Suprapubic skin (tissue), 4 donors: ENCODE data around the gene GARIN5A. TPM values are rescaled to one million over a fixed set of nuclear protein-coding genes. Genes with fewer than 3 reads are reported as not detected.

Source experiments
- DNase-seq, 2 donors: peaks; one replicate each; pipeline ENCODE4 v3.0.0-alpha.2; 2019; ENCODE audit warnings: low spot score in 2 of 2
- H3K27ac ChIP-seq: fragments of 200-600 bp; sonication (generic); one replicate; pipeline ENCODE4 v1.5.1; 2019
- H3K27me3 ChIP-seq: fragments of 200-600 bp; sonication (generic); one replicate; pipeline ENCODE4 v1.5.1; 2019
- H3K36me3 ChIP-seq: fragments of 200-600 bp; sonication (generic); one replicate; pipeline ENCODE4 v1.5.1; 2019
- H3K4me1 ChIP-seq: fragments of 200-600 bp; sonication (generic); one replicate; pipeline ENCODE4 v1.5.1; 2019
- H3K4me3 ChIP-seq: fragments of 200-600 bp; sonication (generic); one replicate; pipeline ENCODE4 v1.5.1; 2019; ENCODE audit warnings: mild to moderate bottlenecking
- H3K9me3 ChIP-seq: fragments of 200-600 bp; sonication (generic); one replicate; pipeline ENCODE4 v1.5.1; 2019
- EP300 ChIP-seq: sonication (generic); formaldehyde crosslinking; IDR thresholded peaks from one replicate; pipeline ENCODE4 v1.6.1; 2017; ENCODE audit warnings: antibody characterized with exemption
- POLR2AphosphoS5 ChIP-seq, 3 donors: sonication (generic); formaldehyde crosslinking; IDR thresholded peaks; one replicate each; pipeline ENCODE4 v1.6.1; 2017; ENCODE audit warnings: antibody characterized with exemption in 3 of 3
- WGBS: methylation state at CpG from one replicate; pipeline ENCODE4 v1.1.5; 2018; 5-methylcytosine and 5-hydroxymethylcytosine counted together
- total RNA-seq, 4 donors: library from RNA; depleted of rRNA; stranded (reverse); fragments of >200 nt; gene quantifications; one replicate each; pipeline ENCODE4 v1.1.0, GENCODE V29; 2016

Gene GARIN5A
- total RNA-seq, 4 donors from 2014 or later: 3.9 to 5.0 (median 4.2) TPM; not detected in 1

GRCh38 chr19:50417111-50418081, 59.3 kb downstream of the GARIN5A start:
- no peaks in the 10 kb centered on the region for H3K36me3 ChIP-seq
- H3K4me3 ChIP-seq: no peak overlapping the region
- peaks cover 11% of the 10 kb centered on the region for H3K4me1 ChIP-seq
- peaks cover 57% of the 10 kb centered on the region for H3K27me3 ChIP-seq
- no peaks in the 10 kb centered on the region for H3K9me3 ChIP-seq
- no peak for DNase-seq
- no peak overlapping the region for H3K27ac ChIP-seq
- TF ChIP-seq POLR2AphosphoS5 (IDR thresholded peaks at IDR 0.05): no peak
- TF ChIP-seq EP300: no peak
- 51% methylated on average over 12 of the region's 42 CpGs for WGBS

Other genes with a start within 250 kb of the GARIN5A start
- 1 to 10 TPM; 1.5 to 3.1 (median 1.7) TPM for gene KCNC3, start 147.5 kb downstream of the GARIN5A start, total RNA-seq
- gene NAPSA, start 111.2 kb downstream of the GARIN5A start, total RNA-seq: 1 to 10 TPM in 3 of 4 donors, not detected in 1; 1.7 to 3.7 (median 3.5) TPM
- 10 to 100 TPM; 80.6 to 94.7 (median 88.9) TPM for gene NR1H2, start 100.4 kb downstream of the GARIN5A start, total RNA-seq
- 10 to 100 TPM; 17.2 to 26.9 (median 21.5) TPM for gene POLD1, start 92.5 kb downstream of the GARIN5A start, total RNA-seq
- gene SPIB, start 57.9 kb downstream of the GARIN5A start, total RNA-seq: not detected
- under 1 TPM in 1 of 4 donors, not detected in 3; 0.29 TPM for gene MYBPC2, start 44.0 kb downstream of the GARIN5A start, total RNA-seq
- 10 to 100 TPM; 34.9 to 77.2 (median 71.1) TPM for gene EMC10, start 341 bp downstream of the GARIN5A start, total RNA-seq
- 10 to 100 TPM in 3 of 4 donors, 1 to 10 TPM in 1; 9.3 to 31.7 (median 28.7) TPM for gene JOSD2, start 34.3 kb upstream of the GARIN5A start, total RNA-seq
- not detected for gene ASPDH, start 37.1 kb upstream of the GARIN5A start, total RNA-seq
- gene LRRC4B, start 91.6 kb upstream of the GARIN5A start, total RNA-seq: 1 to 10 TPM in 2 of 4 donors, under 1 TPM in 2; 0.24 to 1.0 (median 0.81) TPM
- gene SYT3, start 163.0 kb upstream of the GARIN5A start, total RNA-seq: 1 to 10 TPM in 1 of 4 donors, under 1 TPM in 2, not detected in 1; 0.23 to 1.8 (median 0.30) TPM
- 10 to 100 TPM in 1 of 4 donors, not detected in 3; 19.8 TPM for gene C19orf81, start 172.6 kb upstream of the GARIN5A start, total RNA-seq
- gene SHANK1, start 243.0 kb upstream of the GARIN5A start, total RNA-seq: 1 to 10 TPM in 1 of 4 donors, under 1 TPM in 1, not detected in 2; 0.42 to 6.6 TPM
- 10 to 100 TPM in 1 of 4 donors, 1 to 10 TPM in 3; 5.8 to 14.1 (median 7.7) TPM for gene CLEC11A, start 246.5 kb upstream of the GARIN5A start, total RNA-seq